Loucy (cell line): ENCODE data around the gene ZIC2.
"Not testable (repeated sequence)": the region's sequence is repeated elsewhere in the genome, so short reads cannot be mapped to it uniquely, and the experiment has no call there.

ENCODE experiments used
- H2AFZ ChIP-seq: fragments of 200-600 bp; sonication (generic); 2 replicates; pipeline ENCODE4 v1.6.0; 2016; ENCODE audit warnings: antibody characterized with exemption, mild to moderate bottlenecking, low read length, moderate library complexity
- H3F3A ChIP-seq: fragments of 200-600 bp; 2 replicates; pipeline ENCODE4 v1.6.0; 2016; ENCODE audit warnings: antibody characterized with exemption, low read depth, mild to moderate bottlenecking
- H3K27me3 ChIP-seq: fragments of 200-600 bp; sonication (generic); 2 replicates; pipeline ENCODE4 v1.6.1; 2014; ENCODE audit warnings: low read length, mild to moderate bottlenecking; ENCODE audit not compliant: insufficient read depth, poor library complexity, severe bottlenecking
- H3K36me3 ChIP-seq: fragments of 200-600 bp; sonication (generic); 2 replicates; pipeline ENCODE4 v1.6.1; 2016; ENCODE audit warnings: low read length; ENCODE audit not compliant: insufficient read depth
- H3K4me1 ChIP-seq: fragments of 200-600 bp; sonication (generic); 2 replicates; pipeline ENCODE4 v1.5.1; 2014; ENCODE audit warnings: low read length, mild to moderate bottlenecking; ENCODE audit not compliant: insufficient read depth, poor library complexity, severe bottlenecking
- H3K4me2 ChIP-seq: fragments of 200-600 bp; sonication (generic); 2 replicates; pipeline ENCODE4 v1.6.0; 2014; ENCODE audit warnings: antibody characterized with exemption, low read length, low read depth, mild to moderate bottlenecking; ENCODE audit not compliant: poor library complexity, severe bottlenecking
- H3K4me3 ChIP-seq: fragments of 200-600 bp; sonication (generic); 2 replicates; pipeline ENCODE4 v1.5.1; 2014; ENCODE audit warnings: low read length, mild to moderate bottlenecking, mixed read lengths; ENCODE audit not compliant: poor library complexity, severe bottlenecking
- H3K79me2 ChIP-seq: fragments of 200-600 bp; sonication (generic); 2 replicates; pipeline ENCODE4 v1.6.1; 2014; ENCODE audit warnings: low read length; ENCODE audit not compliant: insufficient read depth
- H3K9ac ChIP-seq: fragments of 200-600 bp; sonication (generic); 2 replicates; pipeline ENCODE4 v1.6.0; 2014; ENCODE audit warnings: mild to moderate bottlenecking, low read depth, low read length, moderate library complexity; ENCODE audit not compliant: poor library complexity, severe bottlenecking
- H3K9me2 ChIP-seq: fragments of 200-600 bp; sonication (generic); replicated peaks from 2 replicates; pipeline ENCODE4 v1.6.1; 2016; ENCODE audit warnings: low read depth, low read length, mixed read lengths
- H3K9me3 ChIP-seq: fragments of 200-600 bp; sonication (generic); 2 replicates; pipeline ENCODE4 v1.6.1; 2014; ENCODE audit warnings: mild to moderate bottlenecking, antibody characterized with exemption, low read length, low read depth; ENCODE audit not compliant: insufficient read depth
- H4K20me1 ChIP-seq: fragments of 200-600 bp; sonication (generic); 2 replicates; pipeline ENCODE4 v1.6.0; 2014; ENCODE audit warnings: antibody characterized with exemption, low read length, mild to moderate bottlenecking; ENCODE audit not compliant: insufficient read depth, poor library complexity, severe bottlenecking
- CTCF ChIP-seq: fragments of 200-600 bp; sonication (generic); conservative IDR thresholded peaks from 2 replicates; pipeline ENCODE4 v1.5.1; 2014; ENCODE audit warnings: mild to moderate bottlenecking, antibody characterized with exemption, low read length
- EZH2phosphoT487 ChIP-seq: fragments of 200-600 bp; IDR thresholded peaks from 2 replicates; pipeline ENCODE4 v1.6.1; 2018; ENCODE audit warnings: antibody characterized with exemption, mild to moderate bottlenecking, moderate library complexity, borderline replicate concordance

ZIC2 gene

DNA sequence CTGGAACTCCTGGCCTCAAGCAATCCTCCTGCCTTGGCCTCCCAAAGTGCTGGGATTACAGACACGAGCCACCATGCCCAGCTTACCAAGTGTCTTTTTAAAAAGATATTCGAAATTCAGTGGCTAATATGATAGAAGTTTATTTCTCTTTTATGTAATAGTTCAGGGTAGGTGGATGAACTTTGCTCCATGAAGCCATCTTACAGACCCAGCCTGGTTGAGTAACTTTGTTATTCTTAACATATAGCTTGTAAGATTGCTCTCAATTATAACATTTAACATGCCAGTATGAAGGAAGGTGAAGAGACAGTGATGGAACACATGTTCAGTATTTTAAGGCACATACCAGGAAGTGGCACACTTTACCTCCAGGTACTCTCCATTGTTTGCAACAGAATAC, 42.4 kb downstream of the ZIC2 start:
- Histone ChIP-seq H3K9ac (no peak overlapping the region), H3K9me3 (no peaks in the 10 kb centered on the region), H3K27me3 (no peaks in the 10 kb centered on the region), H2AFZ (no peak overlapping the region), H4K20me1 (no peaks in the 10 kb centered on the region), H3K4me1 (no peaks in the 10 kb centered on the region), H3K79me2 (no peaks in the 10 kb centered on the region), H3K4me2 (no peak overlapping the region), H3F3A (no peaks in the 10 kb centered on the region), H3K9me2 (no peaks in the 10 kb centered on the region), H3K36me3 (no peaks in the 10 kb centered on the region), H3K4me3 (no peak overlapping the region)
- TF ChIP-seq CTCF, result no peak
- TF ChIP-seq EZH2phosphoT487, result no peak

GRCh38 chr13:100029933-100030332, 48.3 kb downstream of the ZIC2 start:
- H3K36me3 ChIP-seq, result no peaks in the 10 kb centered on the region
- H3F3A ChIP-seq, result no peaks in the 10 kb centered on the region
- H3K9me2 ChIP-seq, result no peaks in the 10 kb centered on the region
- H3K4me1 ChIP-seq, result no peaks in the 10 kb centered on the region
- H3K9ac ChIP-seq, result no peak overlapping the region
- H4K20me1 ChIP-seq, result peaks cover 2% of the 10 kb centered on the region
- no peak overlapping the region for H3K4me2 ChIP-seq
- H3K4me3 ChIP-seq, result no peak overlapping the region
- H3K9me3 ChIP-seq, result no peaks in the 10 kb centered on the region
- TF ChIP-seq CTCF (no peak), EZH2phosphoT487 (no peak)
- no peak overlapping the region for H2AFZ ChIP-seq
- H3K27me3 ChIP-seq, result no peaks in the 10 kb centered on the region
- H3K79me2 ChIP-seq, result no peaks in the 10 kb centered on the region

GRCh38 chr13:100032642-100033041, 51.1 kb downstream of the ZIC2 start:
- not testable (repeated sequence) for H3K4me3 ChIP-seq, H3K36me3 ChIP-seq, H2AFZ ChIP-seq, H3K9me2 ChIP-seq, H3K79me2 ChIP-seq, H3K4me2 ChIP-seq, H3K4me1 ChIP-seq, H3F3A ChIP-seq, H3K9me3 ChIP-seq, H4K20me1 ChIP-seq, H3K9ac ChIP-seq, H3K27me3 ChIP-seq

DNA sequence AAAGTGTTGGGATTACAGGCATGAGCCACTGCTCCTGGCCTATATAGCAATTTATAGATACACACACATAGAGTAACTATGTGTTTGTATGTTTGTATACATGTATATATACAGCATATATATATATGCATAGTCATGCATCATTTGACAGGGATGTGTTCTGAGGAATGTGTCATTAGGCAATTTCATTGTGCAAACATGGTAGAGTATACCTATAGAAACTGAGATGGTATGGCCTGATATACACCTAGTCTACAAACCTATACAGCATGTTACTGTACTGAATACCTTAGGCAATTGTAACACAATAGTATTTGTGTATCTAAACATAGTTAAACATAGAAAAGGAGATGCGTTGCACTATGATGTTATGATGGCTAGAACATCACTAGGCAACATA, 54.4 kb downstream of the ZIC2 start:
- H3K9me3 ChIP-seq, result no peaks in the 10 kb centered on the region
- TF ChIP-seq CTCF (no peak), EZH2phosphoT487 (no peak)
- no peaks in the 10 kb centered on the region for H3K27me3 ChIP-seq
- no peaks in the 10 kb centered on the region for H3K79me2 ChIP-seq
- no peak overlapping the region for H3K9ac ChIP-seq
- no peak overlapping the region for H2AFZ ChIP-seq
- H3K9me2 ChIP-seq, result no peaks in the 10 kb centered on the region
- no peaks in the 10 kb centered on the region for H4K20me1 ChIP-seq
- H3K4me1 ChIP-seq, result no peaks in the 10 kb centered on the region
- no peaks in the 10 kb centered on the region for H3F3A ChIP-seq
- no peak overlapping the region for H3K4me2 ChIP-seq
- no peak overlapping the region for H3K4me3 ChIP-seq
- H3K36me3 ChIP-seq, result no peaks in the 10 kb centered on the region
